Activated T-helper 1 cell treated with anti-CD3 and anti-CD28 coated beads, Interleukin-12 subunit alpha, Interleukin-12 subunit beta, Interleukin-2, Interleukin-4 antibody, amounts not matched to agents 30 ng/mL and 10 ng/mL and 1 ng/mL, durations not matched to agents 14 hours and 24 hours and 36 hours (primary cell): ENCODE measurements around the gene SBK2. TPM values are rescaled to one million over a fixed set of nuclear protein-coding genes. Genes with fewer than 3 reads are reported as not detected.
A peak's percentile ranks its signal among the peaks of the same experiment; 100 is the strongest.

Experiments
- DNase-seq: peaks from one replicate; pipeline ENCODE4 v3.0.0; 2021; ENCODE audit warnings: low spot score
- H3K27ac Mint-ChIP-seq: one replicate; pipeline ENCODE4 v1.8.0; 2021; ENCODE audit warnings: mild to moderate bottlenecking, mixed read lengths
- H3K27me3 Mint-ChIP-seq: one replicate; pipeline ENCODE4 v1.8.0; 2022; ENCODE audit warnings: mild to moderate bottlenecking, moderate library complexity, mixed read lengths; ENCODE audit not compliant: insufficient read depth
- H3K36me3 Mint-ChIP-seq: one replicate; pipeline ENCODE4 v1.8.0; 2021; ENCODE audit warnings: low read depth, mixed read lengths
- H3K4me1 Mint-ChIP-seq: one replicate; pipeline ENCODE4 v1.8.0; 2021; ENCODE audit warnings: low read depth, mixed read lengths
- H3K4me3 Mint-ChIP-seq: one replicate; pipeline ENCODE4 v1.8.0; 2021; ENCODE audit warnings: mild to moderate bottlenecking, moderate library complexity, mixed read lengths
- H3K9me3 Mint-ChIP-seq: one replicate; pipeline ENCODE4 v1.8.0; 2021; ENCODE audit warnings: mixed read lengths
- intact Hi-C: fragments of 100-400 bp; cut with micrococcal nuclease; formaldehyde crosslinking; loops from one replicate; pipeline ENCODE4 v1.15.1; 2024
- total RNA-seq: library from RNA; stranded (reverse); gene quantifications from 2 replicates; pipeline ENCODE4 v1.2.3, GENCODE V29; 2022

Gene SBK2
- total RNA-seq, 1 donor from 2014 or later = not detected

DNA sequence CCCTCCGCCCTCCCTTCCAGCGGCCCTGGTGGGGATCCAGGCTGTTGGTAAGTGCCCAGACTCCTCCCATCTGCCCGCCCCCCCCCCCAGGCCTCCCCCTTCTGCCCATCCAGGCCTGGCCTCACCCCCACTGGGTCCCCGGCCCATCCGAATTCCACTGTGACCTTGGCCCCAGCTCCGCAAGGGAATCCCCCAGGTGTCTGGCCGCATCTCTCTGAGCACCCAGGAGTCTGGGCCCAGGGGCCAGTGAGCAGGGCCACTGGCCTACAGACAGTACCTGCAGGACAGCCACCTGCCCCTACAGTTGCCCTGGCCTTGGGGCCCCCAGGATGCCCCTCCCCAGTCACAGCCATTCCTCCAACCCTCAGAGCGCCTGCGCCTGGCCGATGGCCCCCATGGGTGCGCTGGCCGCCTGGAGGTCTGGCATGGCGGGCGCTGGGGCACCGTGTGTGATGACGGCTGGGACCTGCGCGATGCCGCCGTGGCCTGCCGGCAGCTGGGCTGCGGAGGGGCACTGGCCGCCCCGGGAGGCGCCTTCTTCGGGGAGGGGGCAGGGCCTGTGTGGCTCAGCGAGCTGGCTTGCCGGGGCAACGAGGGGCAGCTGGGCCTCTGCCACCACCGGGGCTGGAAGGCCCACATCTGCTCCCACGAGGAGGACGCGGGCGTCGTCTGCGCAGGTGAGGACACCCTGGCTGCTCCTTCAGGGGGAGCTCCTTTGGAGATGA, 47.8 kb downstream of the SBK2 start:
- intact Hi-C loops = no loop called here
- no peak for DNase-seq
- no peak overlapping the region for H3K4me3 Mint-ChIP-seq
- no peaks in the 10 kb centered on the region for H3K9me3 Mint-ChIP-seq
- peaks cover 11% of the 10 kb centered on the region for H3K4me1 Mint-ChIP-seq
- peaks cover 9% of the 10 kb centered on the region for H3K27me3 Mint-ChIP-seq
- no peaks in the 10 kb centered on the region for H3K36me3 Mint-ChIP-seq
- no peak overlapping the region for H3K27ac Mint-ChIP-seq

DNA sequence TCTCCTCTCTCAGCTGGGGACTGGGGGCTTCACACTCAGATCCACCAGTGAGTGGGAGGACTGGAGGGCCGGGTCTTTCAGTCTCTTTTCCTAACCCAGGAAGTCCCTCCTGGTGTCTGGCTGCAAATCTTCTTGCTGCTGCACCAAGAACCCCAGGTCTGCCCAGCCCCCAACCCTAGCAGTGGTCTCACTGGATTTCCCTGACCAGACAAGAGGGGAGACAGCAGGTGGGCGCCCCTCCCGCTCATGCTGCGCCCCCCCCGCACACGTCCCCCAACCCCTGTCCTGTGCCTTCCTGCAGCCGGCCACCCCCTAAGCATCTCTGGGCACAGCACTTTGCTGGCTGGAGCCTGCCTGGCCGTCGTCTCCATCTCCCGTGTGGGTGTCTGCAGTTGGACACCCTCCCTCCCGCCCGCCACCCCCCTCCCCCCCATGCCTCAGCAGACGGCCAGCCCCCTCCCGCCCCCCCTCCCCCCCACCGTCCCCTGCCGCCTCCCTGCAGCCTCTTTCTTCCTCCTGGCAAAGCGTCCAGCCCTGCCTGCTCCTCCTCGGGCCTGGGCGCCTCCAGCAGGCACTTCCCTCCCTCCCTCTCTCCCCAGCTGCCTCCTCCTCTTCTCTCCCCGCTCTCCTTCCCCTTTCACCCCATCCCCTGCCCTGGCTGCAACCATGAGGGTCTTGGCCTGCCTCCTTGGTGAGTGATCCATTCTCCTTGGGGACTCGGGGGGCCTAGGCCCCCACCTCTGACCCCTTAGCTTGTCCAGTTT, 48.8 kb downstream of the SBK2 start, which contains the start of gene SSC5D:
Gene SSC5D, plus strand, starts transcription at position 513 of the 764 bp plus-strand sequence. Its CDS starts 154 bp downstream, at position 667.
- peaks cover 11% of the 10 kb centered on the region for H3K4me1 Mint-ChIP-seq
- DNase-seq = no peak
- peak within 1 kb of the TSS; percentile 54 for H3K4me3 Mint-ChIP-seq
- no peaks in the 10 kb centered on the region for H3K9me3 Mint-ChIP-seq
- H3K27ac Mint-ChIP-seq = peak within 1 kb of the TSS; percentile 66
- no peaks in the 10 kb centered on the region for H3K36me3 Mint-ChIP-seq
- intact Hi-C loops = no loop called here
- peaks cover 6% of the 10 kb centered on the region for H3K27me3 Mint-ChIP-seq

DNA sequence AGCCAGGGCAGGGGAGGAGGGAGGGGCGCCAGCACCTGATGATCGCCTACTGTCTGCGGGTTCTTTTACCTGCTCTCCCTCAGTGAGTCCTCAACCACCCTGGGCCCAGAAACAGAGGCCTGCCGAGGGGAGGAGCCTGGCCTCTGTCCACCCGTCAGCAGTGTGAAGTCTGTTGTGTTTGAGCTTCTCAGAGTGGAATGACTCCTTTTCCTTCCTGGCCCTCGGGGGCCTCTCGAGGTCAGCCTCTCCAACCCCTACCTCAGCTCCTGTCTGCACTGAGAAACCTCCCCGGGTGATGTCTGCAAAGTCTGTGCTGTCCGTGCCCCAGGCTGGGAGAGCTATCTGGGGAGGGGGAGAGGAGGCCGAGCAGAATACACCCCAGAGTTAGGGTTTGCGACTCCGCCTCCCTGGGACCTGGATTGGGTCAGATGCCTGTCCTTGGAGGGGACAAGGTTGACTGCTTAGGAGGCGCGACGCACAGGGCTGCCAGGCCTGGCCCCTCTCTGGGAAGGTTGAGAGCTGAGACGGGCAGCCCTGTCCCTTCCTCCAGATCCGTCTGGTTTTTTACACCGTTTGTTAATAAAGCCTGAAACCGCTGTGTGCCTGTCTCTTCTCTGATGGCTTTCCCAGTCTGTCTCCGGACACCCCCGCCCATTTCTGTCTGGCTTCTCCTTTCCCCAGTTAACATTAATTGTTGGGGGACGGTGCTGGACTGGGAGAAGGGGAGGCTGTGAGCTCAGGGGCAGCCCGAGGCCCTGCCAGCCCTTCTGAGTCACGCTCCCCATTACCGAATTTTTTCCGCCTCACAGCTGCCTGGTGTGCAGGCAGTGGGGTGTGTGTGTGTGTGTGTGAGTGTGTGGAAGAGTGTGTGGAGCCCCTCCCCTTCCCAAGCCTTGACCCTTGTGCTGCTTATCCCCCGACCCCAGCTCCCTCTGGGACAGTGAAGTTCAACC, 49.7 kb downstream of the SBK2 start:
- peak overlapping the region; percentile 54 for H3K4me3 Mint-ChIP-seq
- peaks cover 11% of the 10 kb centered on the region for H3K4me1 Mint-ChIP-seq
- H3K9me3 Mint-ChIP-seq = no peaks in the 10 kb centered on the region

DNA sequence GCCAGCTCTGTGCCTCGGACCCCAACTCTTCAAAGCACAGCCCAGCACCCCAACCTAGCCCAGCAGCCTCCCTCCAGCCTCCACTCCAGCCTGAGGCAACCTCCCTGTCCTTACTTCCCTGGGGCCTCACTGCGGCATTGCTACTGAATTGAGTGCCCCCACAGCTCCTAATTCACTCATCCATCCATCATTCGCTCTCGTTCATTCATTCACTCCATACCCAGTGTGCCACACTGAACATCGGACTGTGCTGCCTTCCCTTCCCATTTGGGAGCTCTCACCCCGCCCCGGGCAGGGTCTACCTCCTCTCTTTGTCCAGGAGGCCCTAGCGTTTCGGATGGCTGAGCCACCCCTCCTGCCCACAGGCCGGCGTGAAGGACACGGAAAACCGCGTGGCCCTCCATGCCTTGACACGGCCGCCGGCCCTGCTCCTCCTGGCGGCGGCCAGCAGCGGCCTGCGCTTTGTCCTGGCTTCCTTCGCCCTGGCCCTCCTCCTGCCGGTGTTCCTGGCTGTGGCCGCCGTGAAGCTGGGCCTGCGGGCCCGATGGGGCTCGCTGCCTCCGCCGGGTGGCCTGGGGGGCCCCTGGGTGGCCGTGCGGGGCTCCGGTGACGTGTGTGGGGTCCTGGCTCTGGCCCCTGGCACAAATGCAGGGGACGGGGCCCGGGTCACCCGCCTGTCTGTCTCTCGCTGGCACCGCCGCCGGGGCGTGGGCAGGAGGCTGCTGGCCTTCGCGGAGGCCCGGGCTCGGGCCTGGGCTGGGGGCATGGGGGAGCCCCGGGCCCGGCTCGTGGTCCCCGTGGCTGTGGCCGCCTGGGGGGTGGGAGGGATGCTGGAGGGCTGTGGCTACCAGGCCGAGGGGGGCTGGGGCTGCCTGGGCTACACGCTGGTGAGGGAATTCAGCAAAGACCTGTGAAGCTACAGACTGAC, 50.6 kb downstream of the SBK2 start:
- peaks cover 11% of the 10 kb centered on the region for H3K4me1 Mint-ChIP-seq
- peak overlapping the region; percentile 80 for H3K4me3 Mint-ChIP-seq
- no peaks in the 10 kb centered on the region for H3K9me3 Mint-ChIP-seq
- no peaks in the 10 kb centered on the region for H3K27me3 Mint-ChIP-seq
- DNase-seq = no peak
- H3K27ac Mint-ChIP-seq = peak overlapping the region; percentile 63
- H3K36me3 Mint-ChIP-seq = no peaks in the 10 kb centered on the region
- intact Hi-C loops = no loop called here

More for the DNA sequence above, 49.7 kb downstream of the SBK2 start:
- intact Hi-C loops = no loop called here
- Mint-ChIP-seq H3K36me3 (no peaks in the 10 kb centered on the region), H3K27ac (peak overlapping the region; percentile 66), H3K27me3 (peaks cover 2% of the 10 kb centered on the region)
- DNase-seq = no peak

DNA sequence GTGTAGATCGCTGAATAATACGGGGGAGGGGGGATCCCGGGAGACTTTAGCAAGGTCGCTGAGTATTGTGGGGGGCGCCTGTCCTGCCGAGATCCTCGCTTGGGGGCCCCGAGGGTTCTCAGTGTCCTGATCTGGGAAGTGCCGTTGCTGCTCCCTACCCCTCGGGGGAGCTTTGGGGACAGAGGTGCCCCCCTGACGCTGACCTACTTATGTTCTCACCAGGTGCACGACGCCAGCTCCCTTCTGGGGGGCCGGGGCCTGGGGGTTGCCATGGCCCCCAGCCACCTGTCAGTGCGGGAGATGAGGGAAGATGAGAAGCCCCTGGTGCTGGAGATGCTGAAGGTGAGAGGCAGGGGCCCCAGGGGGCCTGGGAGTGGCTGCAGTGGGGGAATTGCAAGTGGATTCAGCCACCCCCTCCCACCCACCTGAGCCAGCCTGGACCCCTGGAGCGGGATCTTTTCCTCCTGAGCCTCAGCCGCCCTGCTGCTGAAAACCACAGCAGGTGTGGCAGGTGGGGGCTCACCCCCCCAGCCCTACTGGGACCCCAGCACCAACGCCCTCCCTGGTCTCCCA, 51.4 kb downstream of the SBK2 start:
- H3K9me3 Mint-ChIP-seq = no peaks in the 10 kb centered on the region
- intact Hi-C loops = loop anchor here (1.0 kb wide), 2 partner anchors 9 to 24 kb away; partner anchors contain the start of genes ISOC2 and ZNF628
- no peak for DNase-seq
- H3K36me3 Mint-ChIP-seq = no peaks in the 10 kb centered on the region
- H3K4me1 Mint-ChIP-seq = peaks cover 11% of the 10 kb centered on the region
- peak overlapping the region; percentile 48 for H3K27ac Mint-ChIP-seq
- peak overlapping the region; percentile 80 for H3K4me3 Mint-ChIP-seq
- H3K27me3 Mint-ChIP-seq = no peaks in the 10 kb centered on the region

DNA sequence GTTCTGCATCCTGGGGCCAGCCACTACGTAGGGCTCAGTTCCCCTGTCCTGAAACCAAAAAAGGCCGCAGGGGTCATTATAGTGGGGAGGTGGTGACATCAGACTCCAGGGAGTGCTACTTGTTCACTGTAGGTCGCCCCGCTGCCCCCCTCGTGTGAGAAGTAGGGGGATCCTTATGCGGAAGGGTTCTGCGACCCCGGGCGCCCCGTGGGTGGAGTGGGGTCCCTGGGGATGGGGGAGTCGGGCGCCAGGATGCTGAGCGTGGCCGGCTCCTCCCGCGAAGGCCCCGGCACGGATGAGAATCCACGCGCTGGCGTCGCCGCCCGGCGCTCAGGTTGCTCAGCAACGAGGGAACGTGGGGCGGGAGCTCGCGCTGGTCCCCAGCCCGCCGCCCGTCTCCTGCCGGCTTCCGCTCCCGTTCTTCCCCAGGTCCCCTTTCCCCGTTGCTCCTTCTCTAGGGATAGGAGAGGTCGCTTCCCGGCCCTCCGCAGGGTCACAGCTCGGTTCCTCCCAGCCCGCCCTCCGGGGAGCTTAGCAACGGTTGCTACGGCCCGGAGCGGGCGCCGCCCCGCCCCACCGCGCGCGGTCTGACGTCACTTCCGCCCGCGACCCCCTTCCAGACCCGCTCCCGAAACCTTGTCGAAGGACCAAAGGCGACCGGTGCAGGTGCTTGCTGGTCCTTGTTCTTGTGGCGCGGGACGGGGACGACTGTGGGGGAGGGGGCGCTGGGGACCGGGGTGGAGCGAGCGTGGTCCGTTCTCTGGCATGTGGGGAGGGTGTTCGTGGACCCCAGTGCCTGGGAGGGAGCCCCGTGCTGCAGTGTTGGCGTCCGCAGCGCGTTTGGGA, 52.1 kb downstream of the SBK2 start, which contains the start of gene NAT14:
Gene NAT14, plus strand, starts transcription at position 596 of the 846 bp plus-strand sequence. CDS start 521 bp downstream, outside the sequence.
- peak within 1 kb of the TSS; percentile 80 for H3K4me3 Mint-ChIP-seq
- H3K27ac Mint-ChIP-seq = peak within 1 kb of the TSS; percentile 55
- peaks cover 11% of the 10 kb centered on the region for H3K4me1 Mint-ChIP-seq
- intact Hi-C loops = loop anchor here (1.0 kb wide), 2 partner anchors 9 to 24 kb away; partner anchors contain the start of genes ISOC2 and ZNF628
- DNase-seq = peak; percentile 64
- H3K36me3 Mint-ChIP-seq = no peaks in the 10 kb centered on the region
- no peaks in the 10 kb centered on the region for H3K9me3 Mint-ChIP-seq
- no peaks in the 10 kb centered on the region for H3K27me3 Mint-ChIP-seq

DNA sequence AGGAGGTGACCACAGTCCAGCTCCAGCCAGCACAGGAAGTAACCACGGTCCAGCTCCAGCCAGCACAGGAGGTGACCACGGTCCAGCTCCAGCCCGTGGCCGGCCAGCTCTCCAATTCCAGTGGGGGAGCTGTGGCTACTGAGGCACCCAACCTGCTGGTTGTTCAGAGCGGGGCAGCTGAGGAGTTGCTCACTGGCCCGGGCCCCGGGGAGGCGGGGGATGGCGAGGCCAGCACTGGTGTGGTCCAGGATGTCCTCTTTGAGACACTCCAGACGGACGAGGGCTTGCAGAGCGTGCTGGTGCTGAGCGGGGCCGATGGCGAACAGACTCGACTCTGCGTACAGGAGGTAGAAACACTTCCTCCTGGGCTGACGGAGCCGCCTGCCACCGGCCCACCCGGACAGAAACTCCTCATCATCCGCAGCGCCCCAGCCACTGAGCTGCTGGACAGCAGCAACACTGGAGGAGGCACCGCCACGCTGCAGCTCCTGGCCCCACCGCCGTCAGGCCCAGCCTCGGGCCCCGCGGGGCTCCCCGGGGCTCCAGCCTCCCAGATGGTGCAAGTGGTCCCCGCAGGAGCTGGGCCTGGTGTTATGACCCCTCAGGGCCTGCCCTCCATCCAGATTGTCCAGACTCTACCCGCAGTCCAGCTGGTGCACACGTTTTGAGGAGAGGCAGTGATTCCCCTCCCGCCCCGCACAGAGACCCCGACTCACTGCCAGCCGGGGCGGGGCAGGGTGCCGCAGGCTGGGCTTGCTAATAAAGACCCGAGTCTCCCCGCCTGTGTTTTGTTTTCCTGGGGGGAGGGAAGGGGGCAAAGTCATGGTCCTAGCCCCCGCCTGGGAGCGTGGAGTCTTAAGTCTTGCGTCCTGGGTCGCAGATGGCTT, 53.0 kb downstream of the SBK2 start:
- Mint-ChIP-seq H3K4me3 (peak overlapping the region; percentile 65), H3K4me1 (peaks cover 14% of the 10 kb centered on the region), H3K27me3 (no peaks in the 10 kb centered on the region), H3K36me3 (no peaks in the 10 kb centered on the region), H3K27ac (no peak overlapping the region), H3K9me3 (no peaks in the 10 kb centered on the region)
- intact Hi-C loops = no loop called here
- DNase-seq = no peak

DNA sequence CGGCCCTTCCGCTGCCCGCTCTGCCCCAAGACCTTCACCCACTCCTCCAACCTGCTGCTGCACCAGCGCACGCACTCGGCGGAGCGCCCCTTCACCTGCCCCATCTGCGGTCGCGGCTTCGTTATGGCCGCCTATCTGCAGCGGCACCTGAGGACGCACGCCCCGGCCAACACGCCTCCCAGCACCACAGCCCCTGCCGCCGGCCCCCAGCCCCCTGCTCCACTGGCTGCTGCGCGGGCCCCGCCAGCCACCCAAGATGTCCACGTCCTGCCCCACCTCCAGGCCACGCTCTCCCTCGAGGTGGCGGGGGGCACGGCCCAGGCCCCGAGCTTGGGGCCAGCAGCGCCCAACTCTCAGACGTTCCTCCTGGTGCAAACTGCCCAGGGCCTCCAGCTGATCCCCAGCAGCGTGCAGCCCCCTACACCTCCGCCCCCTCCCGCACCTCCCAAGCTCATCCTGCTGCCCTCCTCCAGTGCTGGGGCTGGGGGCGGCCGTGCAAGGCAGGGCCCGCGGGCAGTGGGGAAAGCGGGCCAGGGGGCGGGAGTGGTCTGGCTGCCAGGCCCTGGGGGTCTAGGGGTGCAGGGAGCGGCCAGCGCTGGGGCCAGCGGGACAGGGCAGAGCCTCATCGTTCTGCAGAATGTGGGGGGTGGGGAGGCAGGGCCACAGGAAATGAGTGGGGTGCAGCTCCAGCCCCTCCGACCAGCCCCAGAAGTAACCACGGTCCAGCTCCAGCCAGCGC, 53.8 kb downstream of the SBK2 start:
- intact Hi-C loops = no loop called here
- no peak for DNase-seq
- H3K27ac Mint-ChIP-seq = no peak overlapping the region
- H3K9me3 Mint-ChIP-seq = no peaks in the 10 kb centered on the region
- H3K36me3 Mint-ChIP-seq = no peaks in the 10 kb centered on the region
- H3K27me3 Mint-ChIP-seq = no peaks in the 10 kb centered on the region
- H3K4me1 Mint-ChIP-seq = peaks cover 22% of the 10 kb centered on the region
- no peak overlapping the region for H3K4me3 Mint-ChIP-seq

DNA sequence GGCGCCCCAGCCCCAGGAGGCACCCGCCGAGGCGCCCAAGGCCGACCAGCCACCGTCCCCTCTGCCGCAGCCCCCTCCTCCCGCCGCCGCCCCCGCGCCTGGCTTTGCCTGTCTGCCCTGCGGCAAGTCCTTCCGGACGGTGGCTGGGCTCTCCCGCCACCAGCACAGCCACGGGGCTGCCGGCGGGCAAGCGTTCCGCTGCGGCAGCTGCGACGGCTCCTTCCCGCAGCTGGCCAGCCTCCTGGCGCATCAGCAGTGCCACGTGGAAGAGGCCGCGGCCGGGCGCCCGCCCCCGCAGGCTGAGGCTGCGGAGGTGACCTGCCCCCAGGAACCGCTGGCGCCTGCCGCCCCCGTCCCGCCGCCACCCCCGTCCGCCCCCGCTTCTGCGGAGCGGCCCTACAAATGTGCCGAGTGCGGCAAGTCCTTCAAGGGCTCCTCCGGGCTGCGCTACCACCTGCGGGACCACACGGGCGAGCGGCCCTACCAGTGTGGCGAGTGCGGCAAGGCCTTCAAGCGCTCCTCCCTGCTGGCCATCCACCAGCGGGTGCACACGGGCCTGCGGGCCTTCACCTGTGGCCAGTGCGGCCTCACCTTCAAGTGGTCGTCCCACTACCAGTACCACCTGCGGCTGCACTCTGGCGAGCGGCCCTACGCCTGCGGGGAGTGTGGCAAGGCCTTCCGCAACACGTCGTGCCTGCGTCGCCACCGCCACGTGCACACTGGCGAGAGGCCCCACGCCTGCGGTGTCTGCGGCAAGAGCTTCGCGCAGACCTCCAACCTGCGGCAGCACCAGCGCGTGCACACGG, 54.6 kb downstream of the SBK2 start:
- no peaks in the 10 kb centered on the region for H3K36me3 Mint-ChIP-seq
- no peak overlapping the region for H3K27ac Mint-ChIP-seq
- H3K27me3 Mint-ChIP-seq = no peaks in the 10 kb centered on the region
- no peak for DNase-seq
- no peak overlapping the region for H3K4me3 Mint-ChIP-seq
- peaks cover 25% of the 10 kb centered on the region for H3K4me1 Mint-ChIP-seq
- intact Hi-C loops = no loop called here
- no peaks in the 10 kb centered on the region for H3K9me3 Mint-ChIP-seq
